Esophagus muscularis mucosa (tissue), 4 donors: ENCODE data around the gene RPL26. TPM values are rescaled to one million over a fixed set of nuclear protein-coding genes. Genes with fewer than 3 reads are reported as not detected.

Experiments used
- DNase-seq: peaks from one replicate; pipeline ENCODE4 v3.0.0-alpha.2; 2017; ENCODE audit errors: extremely low spot score
- H3K27ac ChIP-seq, 4 donors: fragments of 200-600 bp; sonication (generic); replicated peaks in 1 of 4; 1 replicate in 3 of 4; 2 replicates in 1 of 4; pipeline ENCODE4 v1.5.1; 2016 to 2019; ENCODE audit warnings: mild to moderate bottlenecking in 1 of 4
- H3K27me3 ChIP-seq, 4 donors: fragments of 200-600 bp; sonication (generic); one replicate each; pipeline versions ENCODE4 v1.5.1 to v1.6.0; 2016 to 2019
- H3K36me3 ChIP-seq, 4 donors: fragments of 200-600 bp; sonication (generic); one replicate each; pipeline ENCODE4 v1.5.1; 2016 to 2019
- H3K4me1 ChIP-seq, 4 donors: fragments of 200-600 bp; sonication (generic); one replicate each; pipeline ENCODE4 v1.5.1; 2016 to 2019
- H3K4me3 ChIP-seq, 4 donors: fragments of 200-600 bp; sonication (generic); 1 replicate in 2 of 4; 2 replicates in 2 of 4; pipeline ENCODE4 v1.5.1; 2016 to 2019; ENCODE audit warnings: mild to moderate bottlenecking in 4 of 4, moderate library complexity in 1 of 4
- H3K9me3 ChIP-seq, 4 donors: fragments of 200-600 bp; sonication (generic); 1 replicate in 3 of 4; 2 replicates in 1 of 4; pipeline ENCODE4 v1.5.1; 2016 to 2019
- CTCF ChIP-seq, 3 experiments: fragments of 200-600 bp in 2 of 3; fragments of 450-650 bp in 1 of 3; sonication (generic) in 2 of 3; IDR thresholded peaks; one replicate each; pipeline ENCODE4 v1.5.1; 2017 to 2019; ENCODE audit warnings: antibody characterized with exemption in 3 of 3, mild to moderate bottlenecking in 2 of 3, moderate library complexity in 1 of 3
- EP300 ChIP-seq: sonication (generic); formaldehyde crosslinking; IDR thresholded peaks from one replicate; pipeline ENCODE4 v1.6.1; 2017; ENCODE audit warnings: antibody characterized with exemption
- POLR2A ChIP-seq: fragments of 450-650 bp; IDR thresholded peaks from one replicate; pipeline ENCODE4 v1.6.1; 2017; ENCODE audit warnings: antibody characterized with exemption, moderate library complexity, mild to moderate bottlenecking, low read depth
- POLR2AphosphoS5 ChIP-seq, 2 donors: sonication (generic); formaldehyde crosslinking; IDR thresholded peaks; one replicate each; pipeline ENCODE4 v1.6.1; 2017; ENCODE audit warnings: antibody characterized with exemption in 2 of 2
- WGBS: methylation state at CpG from one replicate; pipeline ENCODE4 v1.1.5; 2018; 5-methylcytosine and 5-hydroxymethylcytosine counted together
- intact Hi-C: fragments of 100-400 bp; cut with DNase I; formaldehyde crosslinking; loops from one replicate; pipeline ENCODE4 v1.15.1; 2023
- total RNA-seq, 4 donors: library from RNA; depleted of rRNA; stranded (reverse); fragments of >200 nt; gene quantifications; one replicate each; pipeline versions ENCODE4 v1.1.0 to v1.2.1, GENCODE V29; 2016

RPL26 gene
- total RNA-seq, 4 donors from 2014 or later = 1,511 to 3,942 (median 2,863) TPM

GRCh38 chr17:8387914-8388651 is 5.1 kb upstream of the RPL26 start:
- Histone ChIP-seq H3K9me3 (no peaks in the 10 kb centered on the region), H3K36me3 (no peaks in the 10 kb centered on the region), H3K4me1 (peaks cover 4 to 16% (median 12%) of the 10 kb centered on the region in 4 donors), H3K27me3 (peaks cover 0 to 9% (median 0%) of the 10 kb centered on the region in 4 donors), H3K4me3 (no peak overlapping the region), H3K27ac (no peak overlapping the region)
- intact Hi-C loops = loop anchor here (10.0 kb wide), 1 partner anchor 163 kb away; no protein-coding TSS in a partner anchor
- DNase-seq = no peak
- whole genome bisulfite sequencing = 93% methylated on average over 7 of the region's 7 CpGs
- TF ChIP-seq POLR2AphosphoS5 (IDR thresholded peaks at IDR 0.05) (no peak), CTCF (IDR thresholded peaks at IDR 0.05) (no peak), EP300 (no peak), POLR2A (no peak)

DNA sequence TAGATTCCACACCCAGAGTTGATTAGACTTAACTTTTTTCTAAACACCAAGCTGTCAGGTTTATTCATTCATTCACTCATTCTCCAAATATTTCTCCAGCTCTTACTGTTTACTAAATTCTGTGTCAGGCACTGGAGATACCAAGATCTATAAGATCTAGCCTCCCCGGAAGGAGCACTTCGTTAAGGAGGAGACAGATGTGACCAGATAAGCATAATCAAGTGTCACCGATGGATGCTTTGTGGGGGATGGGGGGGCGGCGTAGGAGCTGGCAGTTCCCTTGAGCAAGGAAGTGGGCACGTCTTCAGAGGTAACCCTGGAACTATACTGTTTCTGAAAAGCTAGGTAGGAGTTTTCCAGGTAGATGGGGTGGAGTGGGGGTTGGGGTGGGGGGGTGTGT is 3.8 kb upstream of the RPL26 start:
- Histone ChIP-seq H3K4me3 (no peak overlapping the region), H3K4me1 (peaks cover 8 to 24% (median 18%) of the 10 kb centered on the region in 4 donors), H3K27ac (no peak overlapping the region), H3K27me3 (no peaks in the 10 kb centered on the region), H3K9me3 (no peaks in the 10 kb centered on the region), H3K36me3 (peaks cover 0 to 3% (median 0%) of the 10 kb centered on the region in 4 donors)
- WGBS = 77% methylated on average over 6 of the region's 6 CpGs
- intact Hi-C loops = loop anchor here (10.0 kb wide), 1 partner anchor 162 kb away; no protein-coding TSS in a partner anchor
- no peak for DNase-seq
- TF ChIP-seq CTCF (IDR thresholded peaks at IDR 0.05) (no peak), POLR2AphosphoS5 (IDR thresholded peaks at IDR 0.05) (no peak), POLR2A (no peak)

- H3K4me1 ChIP-seq = peaks cover 28 to 44% (median 38%) of the 10 kb centered on the region in 4 donors
- intact Hi-C loops = loop anchor here (10.0 kb wide), 1 partner anchor 160 kb away; no protein-coding TSS in a partner anchor
- 77% methylated on average over 12 of the region's 12 CpGs for WGBS
- no peak for TF ChIP-seq POLR2AphosphoS5 (IDR thresholded peaks at IDR 0.05)
- TF ChIP-seq POLR2A = no peak
- TF ChIP-seq CTCF (IDR thresholded peaks at IDR 0.05) = no peak
- no peak for TF ChIP-seq EP300
- DNase-seq = no peak
- H3K27ac ChIP-seq = no peak overlapping the region
- no peak overlapping the region for H3K4me3 ChIP-seq
- no peaks in the 10 kb centered on the region for H3K27me3 ChIP-seq
- peaks cover 16 to 23% (median 19%) of the 10 kb centered on the region in 4 donors for H3K36me3 ChIP-seq
- H3K9me3 ChIP-seq = no peaks in the 10 kb centered on the region
These were observed 1.9 kb upstream of the RPL26 start for GRCh38 chr17:8384801-8385378.

- peaks cover 34 to 44% (median 39%) of the 10 kb centered on the region in 4 donors for H3K36me3 ChIP-seq
- peak; percentile 85 for TF ChIP-seq POLR2A
- TF ChIP-seq CTCF (IDR thresholded peaks at IDR 0.05) = no peak
- peaks cover 34 to 51% (median 44%) of the 10 kb centered on the region in 4 donors for H3K4me1 ChIP-seq
- peak overlapping the region; percentile 72 to 84 (median 76) for H3K4me3 ChIP-seq
- 2% methylated on average over 7 of the region's 15 CpGs for WGBS
- intact Hi-C loops = loop anchor here (10.0 kb wide), 1 partner anchor 158 kb away; no protein-coding TSS in a partner anchor
- no peak for DNase-seq
- H3K9me3 ChIP-seq = no peaks in the 10 kb centered on the region
- H3K27ac ChIP-seq = peak overlapping the region; percentile 88 to 96 (median 90)
- no peaks in the 10 kb centered on the region for H3K27me3 ChIP-seq
These were observed 182 bp downstream of the RPL26 start for GRCh38 chr17:8382880-8383142.
